IMR-90 (cell line): Measurements from ENCODE around the gene ZDHHC21. TPM values are rescaled to one million over a fixed set of nuclear protein-coding genes. Genes with fewer than 3 reads are reported as not detected.

Source experiments
- ATAC-seq: fragments of 200-7000 bp; cut with Tn5 transposase; 2 replicates; pipeline ENCODE4 v1.9.1; 2020; ENCODE audit warnings: low read depth, mild to moderate bottlenecking, moderate library complexity
- Bru-seq: library from RNA; stranded (reverse); fragments of 400-500 nt; gene quantifications from one replicate; lab custom pipeline; 2021; lab: Mats Ljungman, UMichigan
- BruChase-seq, 2 experiments: library from RNA; stranded (reverse); fragments of 400-500 nt; gene quantifications; one replicate each; lab custom pipeline; 2021; lab: Mats Ljungman, UMichigan
- BruUV-seq: library from RNA; stranded (reverse); fragments of 400-500 nt; replicated peaks from 2 replicates; lab custom pipeline; 2021; lab: Mats Ljungman, UMichigan
- CTCF ChIA-PET: fragments of 300-600 bp; formaldehyde crosslinking; extraction: SDS; loops from one replicate; lab custom pipeline; 2021; ENCODE audit warnings: antibody characterized with exemption; lab: Yijun Ruan, JAX
- POLR2A ChIA-PET: fragments of 300-600 bp; sonication (Branson Sonifier 250); formaldehyde crosslinking; loops from one replicate; lab custom pipeline; 2022; ENCODE audit warnings: antibody characterized with exemption; ENCODE audit not compliant: unreplicated experiment; lab: Charles Lee
- DNase-seq: peaks from one replicate; pipeline ENCODE4 v3.0.0; 2013
- H2AFZ ChIP-seq: replicated peaks from 2 replicates; pipeline ENCODE3; 2013; ENCODE audit warnings: low read length, mild to moderate bottlenecking; ENCODE audit not compliant: poor library complexity
- H2AK5ac ChIP-seq: 2 replicates; pipeline ENCODE4 v1.6.1; 2013; ENCODE audit warnings: low read depth, low read length, inconsistent platforms
- H2AK9ac ChIP-seq: replicated peaks from 2 replicates; pipeline ENCODE3; 2013; ENCODE audit warnings: mild to moderate bottlenecking, low read depth, low read length, moderate library complexity; ENCODE audit not compliant: poor library complexity
- H2BK120ac ChIP-seq: 2 replicates; pipeline ENCODE4 v1.6.1; 2013; ENCODE audit warnings: low read depth, low read length, inconsistent platforms
- H2BK15ac ChIP-seq: 3 replicates; pipeline ENCODE4 v1.6.1; 2013; ENCODE audit warnings: low read depth, low read length, inconsistent platforms
- H2BK20ac ChIP-seq: 2 replicates; pipeline ENCODE4 v1.6.1; 2013; ENCODE audit warnings: low read depth, mild to moderate bottlenecking, inconsistent platforms, low read length, moderate library complexity
- H2BK5ac ChIP-seq: 2 replicates; pipeline ENCODE4 v1.6.1; 2013; ENCODE audit warnings: mild to moderate bottlenecking, low read depth, low read length, inconsistent platforms; ENCODE audit not compliant: poor library complexity, severe bottlenecking
- H3K14ac ChIP-seq: replicated peaks from 2 replicates; pipeline ENCODE4 v1.6.1; 2013; ENCODE audit warnings: low read depth, low read length, inconsistent platforms
- H3K18ac ChIP-seq: 2 replicates; pipeline ENCODE4 v1.6.1; 2013; ENCODE audit warnings: low read depth, low read length, control low read depth
- H3K23ac ChIP-seq: 2 replicates; pipeline ENCODE4 v1.6.1; 2013; ENCODE audit warnings: low read depth, low read length, inconsistent platforms
- H3K27ac ChIP-seq: 2 replicates; pipeline ENCODE4 v1.5.1; 2013; ENCODE audit warnings: mild to moderate bottlenecking, control low read depth, low read length; ENCODE audit not compliant: insufficient read depth
- H3K27me3 ChIP-seq: 2 replicates; pipeline ENCODE4 v1.6.1; 2013; ENCODE audit warnings: low read length; ENCODE audit not compliant: control insufficient read depth, insufficient read depth
- H3K36me3 ChIP-seq: 2 replicates; pipeline ENCODE4 v1.6.1; 2013; ENCODE audit warnings: low read length, mixed read lengths; ENCODE audit not compliant: control insufficient read depth, insufficient read depth
- H3K4ac ChIP-seq: 2 replicates; pipeline ENCODE4 v1.6.1; 2013; ENCODE audit warnings: low read depth, low read length, inconsistent platforms
- H3K4me1 ChIP-seq: 2 replicates; pipeline ENCODE4 v1.6.1; 2013; ENCODE audit warnings: low read length, mixed read lengths; ENCODE audit not compliant: control insufficient read depth, insufficient read depth
- H3K4me2 ChIP-seq: 2 replicates; pipeline ENCODE4 v1.6.1; 2013; ENCODE audit warnings: low read depth, mild to moderate bottlenecking, control low read depth, low read length, moderate library complexity
- H3K4me3 ChIP-seq: 2 replicates; pipeline ENCODE4 v1.5.1; 2013; ENCODE audit warnings: low read depth, mild to moderate bottlenecking, control low read depth, low read length, moderate library complexity; ENCODE audit not compliant: insufficient read depth
- H3K56ac ChIP-seq: 2 replicates; pipeline ENCODE4 v1.6.1; 2013; ENCODE audit warnings: low read length, inconsistent platforms; ENCODE audit not compliant: insufficient read depth; ENCODE audit errors: extremely low read depth
- H3K79me1 ChIP-seq, 2 experiments: 2 replicates each; pipeline ENCODE4 v1.6.1; 2013; ENCODE audit warnings: low read length in 2 of 2, inconsistent platforms in 1 of 2, low read depth in 1 of 2
- H3K9ac ChIP-seq: 2 replicates; pipeline ENCODE4 v1.6.1; 2013; ENCODE audit warnings: low read depth, low read length, control low read depth
- H3K9me1 ChIP-seq: 2 replicates; pipeline ENCODE4 v1.6.1; 2013; ENCODE audit warnings: low read length, inconsistent platforms; ENCODE audit not compliant: insufficient read depth
- H3K9me3 ChIP-seq: 2 replicates; pipeline ENCODE4 v1.6.1; 2013; ENCODE audit warnings: low read length; ENCODE audit not compliant: control insufficient read depth, insufficient read depth
- H4K20me1 ChIP-seq: 2 replicates; pipeline ENCODE4 v1.6.1; 2013; ENCODE audit warnings: low read length, inconsistent platforms; ENCODE audit not compliant: insufficient read depth
- H4K5ac ChIP-seq: 2 replicates; pipeline ENCODE4 v1.6.1; 2013; ENCODE audit warnings: mild to moderate bottlenecking, low read depth, low read length, control low read depth
- H4K8ac ChIP-seq, 2 experiments: 2 replicates each; pipeline ENCODE4 v1.6.1; 2013; ENCODE audit warnings: low read depth in 2 of 2, low read length in 2 of 2, control low read depth in 1 of 2, inconsistent platforms in 1 of 2
- H4K91ac ChIP-seq: 2 replicates; pipeline ENCODE4 v1.6.1; 2013; ENCODE audit warnings: low read depth, low read length, inconsistent platforms; ENCODE audit not compliant: insufficient read depth
- CHD1 ChIP-seq: IDR thresholded peaks from 2 replicates; pipeline ENCODE4 v1.6.1; 2012; ENCODE audit warnings: low read depth, low read length, improper control_type of control experiment
- FOS ChIP-seq: fragments of 150-350 bp; IDR thresholded peaks from 2 replicates; pipeline ENCODE4 v1.6.1; 2016; ENCODE audit warnings: low read depth, low read length
- MAFK ChIP-seq: IDR thresholded peaks from 2 replicates; pipeline ENCODE4 v1.6.1; 2012; ENCODE audit warnings: low read depth, low read length, improper control_type of control experiment
- MAZ ChIP-seq: IDR thresholded peaks from 2 replicates; pipeline ENCODE4 v1.6.1; 2012; ENCODE audit warnings: low read depth, mild to moderate bottlenecking, low read length, improper control_type of control experiment, moderate library complexity, borderline replicate concordance
- MXI1 ChIP-seq: IDR thresholded peaks from 2 replicates; pipeline ENCODE4 v1.6.1; 2012; ENCODE audit warnings: low read depth, mild to moderate bottlenecking, low read length, moderate library complexity, borderline replicate concordance
- NFE2L2 ChIP-seq: fragments of 150-350 bp; IDR thresholded peaks from 2 replicates; pipeline ENCODE4 v1.6.1; 2016; ENCODE audit warnings: low read depth, mild to moderate bottlenecking, low read length
- POLR2A ChIP-seq: IDR thresholded peaks from 2 replicates; pipeline ENCODE4 v1.6.1; 2012; ENCODE audit warnings: mild to moderate bottlenecking, low read depth, low read length
- RFX5 ChIP-seq: IDR thresholded peaks from 2 replicates; pipeline ENCODE4 v1.8.0; 2012; ENCODE audit warnings: low read depth, mild to moderate bottlenecking, low read length, moderate library complexity
- WGBS, 2 experiments: methylation state at CpG; one replicate each; pipeline versions ENCODE4 v1.1.5 to v1.1.7; 2013; ENCODE audit warnings: missing lambda C conversion rate in 2 of 2; ENCODE audit not compliant: insufficient read length in 1 of 2; ENCODE audit errors: extremely low coverage in 2 of 2; 5-methylcytosine and 5-hydroxymethylcytosine counted together
- dilution Hi-C: fragments of 300-500 bp; cut with HindIII; formaldehyde crosslinking; loops from one replicate; pipeline ENCODE4 v1.14.3; 2018; ENCODE audit warnings: low sequenced_read_pairs; ENCODE audit not compliant: unreplicated experiment
- in situ Hi-C: fragments of 300-500 bp; cut with MboI; formaldehyde crosslinking; loops from 3 replicates; pipeline ENCODE4 v1.14.3; 2019; ENCODE audit warnings: low sequenced_read_pairs, inconsistent platforms, mixed read lengths
- intact Hi-C: fragments of 100-400 bp; cut with micrococcal nuclease; formaldehyde crosslinking; loops from 2 replicates; pipeline ENCODE4 v1.10.0; 2022
- long read RNA-seq: library from polyadenylated mRNA; unstranded; transcript quantifications from one replicate; pipeline ENCODE4 v2.0.0, GENCODE V29; 2021; ENCODE audit not compliant: unreplicated experiment
- polyA plus RNA-seq, 3 experiments: library from polyadenylated mRNA; depleted of rRNA; stranded (reverse); fragments of >200 nt; gene quantifications; 2 replicates each; pipeline ENCODE4 v1.2.3, GENCODE V29; 2012; ENCODE audit warnings: low replicate concordance in 1 of 3
- total RNA-seq: library from RNA; depleted of rRNA; stranded (reverse); fragments of >200 nt; gene quantifications from 2 replicates; pipeline ENCODE4 v1.2.3, GENCODE V29; 2012; rRNA removed
- TF ChIP-seq, protein P1 (sequence below): fragments of 150-350 bp; IDR thresholded peaks from 2 replicates; pipeline ENCODE4 v1.6.1; 2017; ENCODE audit warnings: mild to moderate bottlenecking, antibody characterized with exemption, low read length, low read depth

ZDHHC21 gene, protein sequence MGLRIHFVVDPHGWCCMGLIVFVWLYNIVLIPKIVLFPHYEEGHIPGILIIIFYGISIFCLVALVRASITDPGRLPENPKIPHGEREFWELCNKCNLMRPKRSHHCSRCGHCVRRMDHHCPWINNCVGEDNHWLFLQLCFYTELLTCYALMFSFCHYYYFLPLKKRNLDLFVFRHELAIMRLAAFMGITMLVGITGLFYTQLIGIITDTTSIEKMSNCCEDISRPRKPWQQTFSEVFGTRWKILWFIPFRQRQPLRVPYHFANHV
- total RNA-seq (4.5 and 8.3 TPM in 2 replicates), polyA plus RNA-seq (2012; rRNA removed) (1.8 and 2.8 TPM in 2 replicates), Bru-seq, nascent RNA (percentile 70 among the genes with signal in this experiment), BruChase-seq, experiment 1, labeled RNA remaining after a 6-hour chase (percentile 72 among the genes with signal in this experiment), BruChase-seq, experiment 2, labeled RNA remaining after a 2-hour chase (percentile 92 among the genes with signal in this experiment)
- 0.20 and 0.38 TPM in 2 replicates for polyA plus RNA-seq (2012; cell fraction: cytosol; rRNA removed)
- 0.71 and 8.9 TPM in 2 replicates for polyA plus RNA-seq (2012; cell fraction: nucleus; rRNA removed; ENCODE audit: low replicate concordance)
- long read RNA-seq, full-length matches to known transcripts = 4 of 18 reads
- long read RNA-seq, partial matches to known transcripts = 2 of 18 reads
- long read RNA-seq, other reads (novel, unspliced or antisense) = 12 of 18 reads

DNA sequence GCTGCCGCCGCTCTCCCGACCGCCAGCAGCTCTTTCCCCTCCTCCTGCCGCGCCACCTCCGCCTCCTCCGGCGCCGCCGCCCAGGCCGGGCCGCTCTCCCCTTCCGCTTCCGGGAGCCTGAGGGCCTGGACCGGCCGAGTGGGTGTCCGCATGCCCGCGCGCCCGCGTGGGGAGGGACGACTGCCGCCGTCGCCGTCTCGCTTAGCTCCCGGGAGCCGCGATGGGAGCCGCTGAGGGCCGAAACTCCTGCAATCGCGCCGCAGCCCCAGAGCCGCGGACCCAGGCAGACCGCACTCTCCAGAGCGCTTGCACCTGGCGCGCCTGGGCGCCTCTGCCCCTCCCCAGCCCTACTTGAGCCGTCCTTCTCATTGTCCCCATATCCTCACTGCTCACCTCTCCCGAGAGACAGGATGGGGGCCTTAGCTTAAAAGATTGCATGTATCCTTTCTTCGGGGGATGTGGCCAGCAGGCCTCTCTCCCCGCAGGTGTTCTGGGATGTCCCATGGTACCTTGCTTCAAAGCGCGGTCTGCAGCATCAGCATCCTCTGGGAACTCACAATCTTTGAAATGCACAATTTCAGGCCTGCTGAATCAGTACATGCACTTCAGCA is at the start of gene ZDHHC21:
ZDHHC21 (minus strand) TSS at position 182 of the 611 bp plus-strand sequence. CDS start 19,092 bp downstream, outside the sequence.
- no peak within 1 kb of the TSS for H3K18ac ChIP-seq
- DNase-seq (peak; percentile 37), ATAC-seq (peak; percentile 97)
- peak within 1 kb of the TSS; percentile 88; the same call in 1 of the 2 replicates for H3K23ac ChIP-seq
- H3K4ac ChIP-seq = peak within 1 kb of the TSS; percentile 37
- dilution Hi-C loops (no loop called here), in situ Hi-C loops (no loop called here), intact Hi-C loops (no loop called here)
- no peaks in the 10 kb centered on the region for H4K20me1 ChIP-seq
- ChIA-PET CTCF (interaction anchor here (0.5 to 1.1 kb wide), 3 partner anchors 18 to 95 kb away, joined by 3 read pairs; no protein-coding TSS in a partner anchor), POLR2A (no interaction called here)
- H2BK20ac ChIP-seq = no peak within 1 kb of the TSS
- H3K14ac ChIP-seq = peak within 1 kb of the TSS; percentile 71
- H2AK5ac ChIP-seq = no peak within 1 kb of the TSS
- H3K56ac ChIP-seq = 0 out of 2 replicates have a peak within 1 kb of the TSS, but pooled peaks have one; percentile 46
- no peaks in the 10 kb centered on the region for H3K9me1 ChIP-seq
- no TSS peak for BruUV-seq
- no peak for TF ChIP-seq MAFK
- peak; percentile 26; the same call in 1 of the 2 replicates for TF ChIP-seq MAZ
- no peak for TF ChIP-seq RFX5
- TF ChIP-seq POLR2A = no peak
- no peak for TF ChIP-seq NFE2L2
- TF ChIP-seq FOS = no peak
- no peak for TF ChIP-seq CHD1
- TF ChIP-seq MXI1 = peak; percentile 44; the same call in 1 of the 2 replicates
- TF ChIP-seq, protein P1, sequence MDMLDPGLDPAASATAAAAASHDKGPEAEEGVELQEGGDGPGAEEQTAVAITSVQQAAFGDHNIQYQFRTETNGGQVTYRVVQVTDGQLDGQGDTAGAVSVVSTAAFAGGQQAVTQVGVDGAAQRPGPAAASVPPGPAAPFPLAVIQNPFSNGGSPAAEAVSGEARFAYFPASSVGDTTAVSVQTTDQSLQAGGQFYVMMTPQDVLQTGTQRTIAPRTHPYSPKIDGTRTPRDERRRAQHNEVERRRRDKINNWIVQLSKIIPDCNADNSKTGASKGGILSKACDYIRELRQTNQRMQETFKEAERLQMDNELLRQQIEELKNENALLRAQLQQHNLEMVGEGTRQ = no peak
- no peak within 1 kb of the TSS for H2BK120ac ChIP-seq
- H3K9me3 ChIP-seq = no peaks in the 10 kb centered on the region
- 4% methylated on average over 24 of the region's 50 CpGs; no CpG with 5 or more reads in 1 of the 2 experiments for WGBS, 2 experiments
- peak within 1 kb of the TSS; percentile 90 to 92 for H4K8ac ChIP-seq
- peak within 1 kb of the TSS; percentile 60; the same call in 1 of the 2 replicates for H4K91ac ChIP-seq
- peak within 1 kb of the TSS; percentile 95 for H2AFZ ChIP-seq
- H3K4me3 ChIP-seq = peak within 1 kb of the TSS; percentile 82
- no peak within 1 kb of the TSS for H2BK5ac ChIP-seq
- peaks cover 4% of the 10 kb centered on the region for H3K27me3 ChIP-seq
- peaks cover 5 to 10% of the 10 kb centered on the region in 2 experiments; a peak in 3 of 4 replicates for H3K79me1 ChIP-seq
- peaks cover 1% of the 10 kb centered on the region for H3K36me3 ChIP-seq
- H3K27ac ChIP-seq = peak within 1 kb of the TSS; percentile 5; the same call in 1 of the 2 replicates
- H2BK15ac ChIP-seq = no peak within 1 kb of the TSS
- 0 out of 2 replicates have a peak, but pooled peaks cover 2% of the 10 kb centered on the region for H3K4me1 ChIP-seq
- H2AK9ac ChIP-seq = peak within 1 kb of the TSS; percentile 70
- peak within 1 kb of the TSS; percentile 96 for H3K4me2 ChIP-seq
- peak within 1 kb of the TSS; percentile 94 for H4K5ac ChIP-seq
- peak within 1 kb of the TSS; percentile 71 for H3K9ac ChIP-seq
